Neural cell (in vitro differentiated cells): Measurements from ENCODE around the gene PDS5A. TPM values are rescaled to one million over a fixed set of nuclear protein-coding genes. Genes with fewer than 3 reads are reported as not detected.

ENCODE experiments used
- H2AFZ ChIP-seq: fragments of 200-600, 300-800 bp; sonication (generic), shearing (Covaris generic); 2 replicates; pipeline ENCODE4 v1.6.0; 2014; ENCODE audit warnings: low read depth, mild to moderate bottlenecking, antibody characterized with exemption, low read length, moderate library complexity
- H3F3A ChIP-seq: fragments of 200-600 bp; shearing (Covaris generic); 2 replicates; pipeline ENCODE4 v1.6.1; 2016; ENCODE audit warnings: mild to moderate bottlenecking, moderate library complexity, mixed read lengths, antibody characterized with exemption, low read length; ENCODE audit not compliant: insufficient read depth, poor library complexity, severe bottlenecking
- H3K27ac ChIP-seq: fragments of 200-600, 300-800 bp; sonication (generic), shearing (Covaris generic); 2 replicates; pipeline ENCODE4 v1.5.1; 2014; ENCODE audit warnings: mild to moderate bottlenecking, low read length, moderate library complexity
- H3K27me3 ChIP-seq: fragments of 300-800, 200-600 bp; sonication (generic), shearing (Covaris generic); 2 replicates; pipeline ENCODE4 v1.6.0; 2014; ENCODE audit warnings: mild to moderate bottlenecking, low read depth, low read length, moderate library complexity; ENCODE audit not compliant: insufficient read depth
- H3K36me3 ChIP-seq: fragments of 300-800, 200-600 bp; sonication (generic), shearing (Covaris generic); 2 replicates; pipeline ENCODE4 v1.5.1; 2014; ENCODE audit warnings: mild to moderate bottlenecking, antibody characterized with exemption, low read length, moderate library complexity; ENCODE audit not compliant: insufficient read depth
- H3K4me2 ChIP-seq: fragments of 300-800, 200-600 bp; sonication (generic), shearing (Covaris generic); 2 replicates; pipeline ENCODE4 v1.6.0; 2014; ENCODE audit warnings: mild to moderate bottlenecking, low read length
- H3K4me3 ChIP-seq: fragments of 300-800, 200-600 bp; sonication (generic), shearing (Covaris generic); 2 replicates; pipeline ENCODE4 v1.5.1; 2014; ENCODE audit warnings: mild to moderate bottlenecking, low read length, moderate library complexity
- H3K79me2 ChIP-seq: fragments of 200-600 bp; shearing (Covaris generic); replicated peaks from 2 replicates; pipeline ENCODE4 v1.6.0; 2014; ENCODE audit warnings: mild to moderate bottlenecking, low read length, moderate library complexity; ENCODE audit not compliant: insufficient read depth
- H3K9ac ChIP-seq: fragments of 300-800, 200-600 bp; sonication (generic), shearing (Covaris generic); 2 replicates; pipeline ENCODE4 v1.6.1; 2016; ENCODE audit warnings: mild to moderate bottlenecking, low read length, mixed read lengths
- H3K9me2 ChIP-seq: fragments of 200-600 bp; shearing (Covaris generic); 2 replicates; pipeline ENCODE4 v1.6.1; 2016; ENCODE audit warnings: mild to moderate bottlenecking, low read length, mixed read lengths; ENCODE audit not compliant: insufficient read depth
- H3K9me3 ChIP-seq: fragments of 200-600, 300-800 bp; sonication (generic), shearing (Covaris generic); 2 replicates; pipeline ENCODE4 v1.6.1; 2016; ENCODE audit warnings: mild to moderate bottlenecking, mixed run types, low read length, moderate library complexity, mixed read lengths
- H4K20me1 ChIP-seq: fragments of 200-600 bp; shearing (Covaris generic); 2 replicates; pipeline ENCODE4 v1.6.1; 2016; ENCODE audit warnings: mild to moderate bottlenecking, mixed run types; ENCODE audit not compliant: insufficient read depth
- CTCF ChIP-seq: fragments of 450-650 bp; IDR thresholded peaks from 2 replicates; pipeline ENCODE4 v1.5.1; 2014; ENCODE audit warnings: antibody characterized with exemption, mild to moderate bottlenecking, moderate library complexity; ENCODE audit not compliant: poor library complexity, severe bottlenecking
- EP300 ChIP-seq: fragments of 450-650 bp; conservative IDR thresholded peaks from 2 replicates; pipeline ENCODE4 v1.6.1; 2014; ENCODE audit warnings: antibody characterized with exemption, mild to moderate bottlenecking, moderate library complexity; ENCODE audit not compliant: poor library complexity, severe bottlenecking
- EZH2 ChIP-seq: fragments of 200-600, 300-800 bp; shearing (Covaris generic), sonication (generic); IDR thresholded peaks from 2 replicates; pipeline ENCODE4 v1.6.1; 2014; ENCODE audit warnings: antibody characterized with exemption, low read length, borderline replicate concordance, mild to moderate bottlenecking; ENCODE audit not compliant: insufficient read depth, poor library complexity, severe bottlenecking
- MXI1 ChIP-seq: fragments of 450-650 bp; conservative IDR thresholded peaks from 2 replicates; pipeline ENCODE4 v1.6.1; 2014; ENCODE audit warnings: antibody characterized with exemption, mild to moderate bottlenecking; ENCODE audit not compliant: poor library complexity, severe bottlenecking
- POLR2AphosphoS5 ChIP-seq: IDR thresholded peaks from 2 replicates; pipeline ENCODE4 v1.6.1; 2012
- RAD21 ChIP-seq: fragments of 450-650 bp; conservative IDR thresholded peaks from 2 replicates; pipeline ENCODE4 v1.6.1; 2014; ENCODE audit warnings: antibody characterized with exemption, mild to moderate bottlenecking, moderate library complexity
- REST ChIP-seq: IDR thresholded peaks from 2 replicates; pipeline ENCODE4 v1.6.1; 2012; ENCODE audit warnings: borderline replicate concordance
- SMC3 ChIP-seq: fragments of 450-650 bp; conservative IDR thresholded peaks from 2 replicates; pipeline ENCODE4 v1.6.1; 2014; ENCODE audit warnings: antibody characterized with exemption, mild to moderate bottlenecking, moderate library complexity; ENCODE audit not compliant: poor library complexity
- TAF1 ChIP-seq: IDR thresholded peaks from 2 replicates; pipeline ENCODE4 v1.6.1; 2012; ENCODE audit warnings: low read depth
- polyA plus RNA-seq: library from polyadenylated mRNA; depleted of rRNA; stranded (reverse); fragments of >200 nt; gene quantifications from 2 replicates; pipeline ENCODE4 v1.2.3, GENCODE V29; 2014

The PDS5A gene
- polyA plus RNA-seq, 1 donor from 2014 or later: 46.3 TPM

GRCh38 chr4:40003986-40004385 lies 26.3 kb upstream of the PDS5A start:
- Histone ChIP-seq H3K27me3 (no peaks in the 10 kb centered on the region), H3K4me2 (no peak overlapping the region), H3K9me2 (no peaks in the 10 kb centered on the region), H3F3A (no peaks in the 10 kb centered on the region), H4K20me1 (no peaks in the 10 kb centered on the region), H3K4me3 (no peak overlapping the region), H3K9ac (no peak overlapping the region), H3K36me3 (no peaks in the 10 kb centered on the region), H2AFZ (no peak overlapping the region), H3K79me2 (no peaks in the 10 kb centered on the region), H3K27ac (no peak overlapping the region), H3K9me3 (no peaks in the 10 kb centered on the region)
- TF ChIP-seq EP300 (no peak), SMC3 (no peak), CTCF (no peak), REST (no peak), RAD21 (no peak), EZH2 (no peak), TAF1 (no peak), MXI1 (no peak), POLR2AphosphoS5 (no peak)

GRCh38 chr4:40000711-40001110 lies 23.0 kb upstream of the PDS5A start:
- no peak overlapping the region for H3K27ac ChIP-seq
- no peak overlapping the region for H3K4me2 ChIP-seq
- H3K9ac ChIP-seq: no peak overlapping the region
- H4K20me1 ChIP-seq: no peaks in the 10 kb centered on the region
- TF ChIP-seq CTCF: no peak
- TF ChIP-seq RAD21: no peak
- TF ChIP-seq POLR2AphosphoS5: no peak
- TF ChIP-seq EP300: no peak
- TF ChIP-seq SMC3: no peak
- no peak for TF ChIP-seq EZH2
- no peak for TF ChIP-seq REST
- no peak for TF ChIP-seq TAF1
- TF ChIP-seq MXI1: no peak
- H3K9me2 ChIP-seq: no peaks in the 10 kb centered on the region
- no peak overlapping the region for H3K4me3 ChIP-seq
- no peak overlapping the region for H2AFZ ChIP-seq
- no peaks in the 10 kb centered on the region for H3K9me3 ChIP-seq
- no peaks in the 10 kb centered on the region for H3K79me2 ChIP-seq
- H3K27me3 ChIP-seq: no peaks in the 10 kb centered on the region
- no peaks in the 10 kb centered on the region for H3F3A ChIP-seq
- H3K36me3 ChIP-seq: no peaks in the 10 kb centered on the region
